GM19099 (cell line): ENCODE results near the gene TUBA8.

Experiments
- POLR2A ChIP-seq: IDR thresholded peaks from 3 replicates; pipeline ENCODE4 v1.6.1; 2011; ENCODE audit warnings: low read depth; ENCODE audit not compliant: insufficient read length; ENCODE audit errors: extremely low read depth

Gene TUBA8

GRCh38 chr22:18091916-18092526 lies 18.6 kb upstream of the TUBA8 start:
- no peak for TF ChIP-seq POLR2A

- TF ChIP-seq POLR2A = no peak
These were observed 16.9 kb upstream of the TUBA8 start for GRCh38 chr22:18093661-18094060.

DNA sequence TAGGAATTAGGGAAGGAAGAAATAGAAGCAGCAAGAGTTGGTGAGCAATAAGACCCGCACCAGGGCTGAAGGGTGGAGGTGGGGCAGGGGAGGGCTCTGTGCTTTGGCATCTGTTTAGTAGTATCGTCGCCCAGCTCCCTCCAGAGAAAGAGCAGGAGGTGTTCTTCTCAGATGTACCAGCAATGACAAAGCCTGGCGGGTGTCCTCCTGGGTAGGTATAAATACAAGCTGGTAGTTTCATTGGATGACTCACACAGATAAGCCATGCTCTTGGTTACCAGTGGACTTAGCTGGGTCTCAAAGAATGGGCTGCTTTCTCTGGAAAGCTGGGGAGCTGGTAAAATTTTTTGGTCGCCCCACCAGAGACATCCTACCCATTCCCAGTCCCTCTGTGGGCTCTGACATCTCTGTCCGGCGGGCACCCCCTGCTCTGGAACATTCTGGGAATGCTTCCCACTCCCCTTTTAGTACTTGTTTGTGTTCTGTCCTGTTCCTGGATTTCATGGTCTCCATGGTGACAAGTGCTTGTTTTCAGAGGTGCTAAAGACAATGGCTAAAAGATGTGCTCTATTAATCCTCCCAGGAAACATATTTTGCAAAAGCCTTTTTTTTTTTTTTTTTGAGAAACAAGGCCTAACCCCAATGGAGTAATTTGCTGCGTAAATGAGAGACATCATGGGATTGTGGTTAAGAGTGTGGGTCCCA lies 15.4 kb upstream of the TUBA8 start:
- no peak for TF ChIP-seq POLR2A

- no peak for TF ChIP-seq POLR2A
These were observed 13.8 kb upstream of the TUBA8 start for GRCh38 chr22:18096823-18097222.

DNA sequence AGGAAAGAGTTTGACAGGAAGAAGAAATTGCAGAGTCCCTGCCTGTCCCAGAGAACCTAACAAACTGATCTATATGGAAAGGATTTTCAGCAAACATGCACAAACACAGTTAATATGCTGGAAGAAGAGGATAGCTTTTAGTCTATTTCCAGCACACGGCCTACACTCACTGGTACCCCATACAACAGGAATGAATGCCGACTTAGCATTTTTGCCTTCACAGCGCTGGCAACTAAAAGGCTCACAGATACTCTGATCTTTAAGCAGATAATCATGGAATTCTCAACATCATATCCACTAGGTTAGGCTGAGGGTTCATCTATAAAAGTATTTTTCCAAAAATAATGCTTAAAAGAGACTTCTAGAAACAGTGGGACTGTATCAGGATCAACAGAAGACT lies 9.8 kb upstream of the TUBA8 start:
- no peak for TF ChIP-seq POLR2A

- no peak for TF ChIP-seq POLR2A
These were observed 9.1 kb upstream of the TUBA8 start for GRCh38 chr22:18101536-18101935.

DNA sequence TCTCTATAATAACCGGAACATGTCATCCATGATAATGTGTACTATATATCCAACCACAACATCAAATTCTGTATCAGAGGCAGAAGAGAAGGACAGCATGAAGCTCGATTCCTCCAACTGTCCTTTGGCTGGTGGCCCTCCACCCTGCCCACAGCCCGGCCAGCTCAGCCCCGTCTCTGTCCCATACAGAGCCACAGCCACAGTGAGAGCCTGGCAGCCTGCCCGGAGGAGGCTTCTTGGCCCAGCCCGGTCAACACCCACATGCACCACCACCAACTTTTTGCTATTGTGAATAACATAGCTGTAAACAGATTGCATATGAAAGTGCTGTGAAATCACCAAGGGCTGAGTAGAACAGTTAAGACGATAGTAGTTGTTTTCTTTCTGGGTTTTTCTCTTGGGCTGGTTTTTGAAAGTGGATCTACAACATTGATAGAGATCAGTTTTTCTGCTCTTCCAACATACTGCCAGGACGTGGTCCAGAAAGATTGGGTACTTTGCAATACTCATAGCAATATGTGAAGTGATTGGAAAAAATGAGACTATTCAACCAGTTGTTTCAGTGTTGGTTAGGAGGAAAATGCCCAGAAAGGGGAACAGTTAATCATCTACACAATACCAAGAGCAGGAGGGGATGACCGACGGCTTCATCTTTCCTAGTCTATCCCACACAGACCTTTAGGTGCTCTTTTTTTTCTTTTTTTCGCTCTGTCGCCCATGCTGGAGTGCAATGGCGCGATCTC lies 6.9 kb upstream of the TUBA8 start:
- no peak for TF ChIP-seq POLR2A

GRCh38 chr22:18104566-18104965 lies 6.0 kb upstream of the TUBA8 start:
- no peak for TF ChIP-seq POLR2A

DNA sequence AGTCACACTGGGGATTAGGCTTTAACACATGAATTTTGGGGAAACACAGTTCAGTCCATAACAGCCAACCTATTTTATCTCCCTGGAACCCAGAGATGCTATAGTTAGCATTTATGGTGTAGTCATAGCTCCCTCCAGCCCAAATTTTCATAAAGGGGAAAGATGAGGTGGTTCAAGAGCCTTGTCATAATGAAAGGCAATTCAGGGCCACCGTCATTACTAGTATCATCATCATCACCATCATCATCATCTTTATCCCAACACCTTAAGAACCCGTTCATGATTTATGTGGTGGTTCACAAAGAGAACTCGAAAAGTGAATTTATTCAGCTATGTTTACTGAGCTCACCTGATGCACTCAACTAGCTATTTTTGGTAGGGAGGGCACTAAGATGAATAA lies 2.4 kb upstream of the TUBA8 start:
- TF ChIP-seq POLR2A = no peak

DNA sequence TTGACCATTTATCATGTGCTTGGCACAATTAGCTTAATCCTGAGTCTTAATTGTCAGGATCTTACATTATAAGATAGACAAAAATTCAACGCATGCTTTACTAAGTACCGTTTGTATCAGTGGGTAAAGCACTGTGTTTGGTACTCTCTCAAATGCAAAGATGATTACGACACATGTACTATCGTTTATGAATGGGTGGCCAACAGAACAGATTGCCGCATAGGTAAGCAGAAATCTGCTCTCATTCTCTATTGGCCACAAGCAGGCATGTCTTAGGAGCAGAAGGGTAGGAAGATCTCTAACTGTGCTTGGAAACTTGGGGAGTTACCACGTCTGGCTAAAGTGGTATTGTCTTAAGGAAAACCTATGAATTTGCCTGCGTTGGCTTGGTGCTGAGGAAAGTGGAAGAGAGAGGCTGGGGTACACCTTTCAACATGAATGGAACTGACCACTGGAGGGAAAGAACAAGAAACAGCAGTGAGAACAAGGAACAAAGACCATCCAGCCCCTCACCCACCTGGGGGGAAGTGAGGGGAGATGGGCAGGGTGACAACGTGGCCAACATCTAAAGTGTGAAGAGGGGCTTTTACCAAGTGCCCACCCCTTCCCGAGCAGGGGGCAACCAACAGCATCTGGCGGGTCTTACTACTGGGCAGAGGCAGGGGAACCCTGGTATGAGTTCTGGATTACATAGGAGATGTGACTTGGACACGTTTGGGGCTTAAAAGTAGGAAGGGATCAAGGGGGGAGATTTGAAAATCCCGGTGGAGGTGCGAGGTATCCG lies 1.0 kb upstream of the TUBA8 start:
- no peak for TF ChIP-seq POLR2A

GRCh38 chr22:18110954-18111758 lies 547 bp downstream of the TUBA8 start:
- no peak for TF ChIP-seq POLR2A

DNA sequence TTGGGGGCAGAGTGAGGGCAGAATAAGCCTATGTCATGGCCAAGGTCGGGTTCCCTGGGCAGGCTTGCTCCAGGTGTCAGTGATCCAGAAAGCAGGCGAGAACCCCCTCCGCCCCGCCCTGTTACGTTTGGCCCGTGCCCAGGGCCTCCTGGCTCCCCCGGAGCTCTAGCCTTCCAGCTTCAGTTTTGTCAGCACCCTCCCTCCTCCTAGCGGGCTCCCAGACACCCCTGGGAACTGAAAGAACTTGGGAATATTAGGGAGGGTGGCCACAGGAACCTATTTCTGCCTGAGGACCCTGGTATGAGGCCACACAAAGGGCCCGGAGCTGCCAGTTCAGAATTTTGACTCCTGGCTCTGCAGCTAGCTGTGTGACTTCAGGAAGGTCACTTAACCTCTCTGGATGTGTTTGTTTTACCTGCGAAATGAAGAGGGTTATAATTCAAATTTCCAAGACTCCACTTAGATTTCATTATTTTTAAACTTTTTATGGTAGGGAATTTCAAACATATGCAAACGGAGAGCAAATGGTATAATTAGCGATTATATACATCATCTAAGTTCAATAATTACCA lies 1.2 kb downstream of the TUBA8 start:
- TF ChIP-seq POLR2A = no peak

DNA sequence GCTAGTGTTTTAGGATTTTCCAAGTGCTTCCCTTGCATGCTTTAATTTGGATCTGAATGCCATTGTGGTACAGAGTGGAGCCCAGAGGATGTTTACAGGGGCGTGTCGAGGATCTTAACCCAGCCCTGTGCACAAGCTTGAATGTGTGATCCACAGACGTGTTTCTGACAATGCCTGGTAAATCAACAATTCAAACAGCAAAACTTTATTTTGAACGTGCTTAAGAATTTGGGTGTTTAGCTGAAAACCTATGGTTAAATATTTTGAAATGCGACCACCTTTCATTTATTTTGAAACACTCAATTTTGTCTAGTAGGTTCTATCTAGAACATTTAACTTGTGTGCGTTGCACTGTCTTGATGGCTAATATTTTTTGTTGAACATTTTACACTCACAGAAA lies 1.8 kb downstream of the TUBA8 start:
- TF ChIP-seq POLR2A = no peak
